Hematopoietic multipotent progenitor cell treated with erythropoietin and hydrocortisone succinate and interleukin-3 and kit ligand, for 8 days (in vitro differentiated cells): Measurements from ENCODE around the gene CATSPERZ.

Experiments
- DNase-seq: peaks from one replicate; pipeline ENCODE4 v3.0.0-alpha.2; 2015

CATSPERZ gene, protein sequence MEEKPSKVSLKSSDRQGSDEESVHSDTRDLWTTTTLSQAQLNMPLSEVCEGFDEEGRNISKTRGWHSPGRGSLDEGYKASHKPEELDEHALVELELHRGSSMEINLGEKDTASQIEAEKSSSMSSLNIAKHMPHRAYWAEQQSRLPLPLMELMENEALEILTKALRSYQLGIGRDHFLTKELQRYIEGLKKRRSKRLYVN

DNA sequence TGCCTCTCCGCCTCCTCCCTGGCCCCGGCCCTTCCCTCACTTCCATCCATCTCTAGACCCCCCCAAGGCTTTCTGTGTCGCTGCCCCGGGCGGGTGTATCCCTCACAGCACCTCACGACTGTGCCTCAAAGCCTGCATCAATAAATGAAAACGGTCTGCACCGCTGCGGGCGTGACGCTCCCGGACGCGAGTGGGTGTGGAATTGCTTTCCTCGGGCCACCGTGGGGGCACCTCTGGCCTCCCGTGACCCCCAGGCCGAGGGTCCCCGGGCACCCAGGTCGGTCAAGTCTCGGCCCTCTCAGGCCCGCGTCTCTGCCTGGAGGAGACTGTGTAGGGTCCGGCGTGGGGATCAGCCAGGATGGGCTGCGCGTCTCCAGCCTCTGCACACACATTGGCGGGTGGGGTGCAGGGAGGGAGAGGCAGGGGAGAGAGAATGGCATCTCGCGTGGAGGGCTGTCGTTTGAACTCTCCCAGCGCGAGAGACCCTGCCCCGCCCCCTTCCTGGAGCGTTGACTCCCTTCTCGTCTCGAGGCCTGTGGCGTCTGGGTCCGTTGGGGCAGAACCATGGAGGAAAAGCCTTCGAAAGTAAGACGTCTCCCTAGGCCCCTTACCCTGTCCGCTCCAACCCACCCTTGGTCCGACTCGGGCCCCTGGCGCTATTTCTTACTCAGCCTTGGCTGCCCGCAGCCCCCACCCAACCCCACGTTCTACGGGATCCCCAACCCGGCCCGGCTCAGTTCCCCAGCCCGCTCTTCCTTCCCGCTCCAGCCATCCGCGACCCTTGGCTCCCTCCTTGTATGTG is at the start of gene CATSPERZ:
Gene CATSPERZ, plus strand, starts transcription at position 512 of the 802 bp plus-strand sequence. Its CDS starts 53 bp downstream, at position 565.
- DNase-seq = no peak

DNA sequence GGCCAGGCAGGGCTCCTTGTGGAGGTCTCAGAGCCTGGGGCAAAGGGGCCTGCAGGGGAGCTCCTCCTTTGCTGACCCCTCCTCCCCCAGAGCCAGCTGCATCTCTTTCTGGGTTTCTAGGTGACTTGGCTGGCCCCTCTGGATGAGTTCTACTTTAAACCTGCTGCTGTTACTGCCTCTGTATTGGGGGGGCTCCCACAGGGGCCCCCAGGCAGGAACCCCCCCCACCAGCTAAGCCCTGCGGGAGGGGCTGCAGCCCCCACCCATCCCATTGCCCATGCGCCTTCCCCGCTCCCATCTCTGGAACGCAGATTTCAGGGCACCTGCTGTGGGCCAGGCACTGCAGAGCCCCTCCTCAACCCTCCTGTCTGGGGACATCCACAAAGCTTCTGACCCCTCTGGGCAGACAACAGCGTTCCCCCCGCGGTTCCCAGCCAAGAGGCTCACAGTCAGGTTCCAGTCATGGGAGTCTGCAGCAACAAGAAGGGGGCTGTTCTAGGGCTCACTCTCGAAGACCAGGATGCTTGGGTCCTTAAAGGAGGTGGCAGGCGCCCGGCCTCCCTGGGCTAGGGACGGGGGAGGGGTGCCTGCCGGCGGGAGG is 49.6 kb upstream of the CATSPERZ start:
- DNase-seq = no peak

DNA sequence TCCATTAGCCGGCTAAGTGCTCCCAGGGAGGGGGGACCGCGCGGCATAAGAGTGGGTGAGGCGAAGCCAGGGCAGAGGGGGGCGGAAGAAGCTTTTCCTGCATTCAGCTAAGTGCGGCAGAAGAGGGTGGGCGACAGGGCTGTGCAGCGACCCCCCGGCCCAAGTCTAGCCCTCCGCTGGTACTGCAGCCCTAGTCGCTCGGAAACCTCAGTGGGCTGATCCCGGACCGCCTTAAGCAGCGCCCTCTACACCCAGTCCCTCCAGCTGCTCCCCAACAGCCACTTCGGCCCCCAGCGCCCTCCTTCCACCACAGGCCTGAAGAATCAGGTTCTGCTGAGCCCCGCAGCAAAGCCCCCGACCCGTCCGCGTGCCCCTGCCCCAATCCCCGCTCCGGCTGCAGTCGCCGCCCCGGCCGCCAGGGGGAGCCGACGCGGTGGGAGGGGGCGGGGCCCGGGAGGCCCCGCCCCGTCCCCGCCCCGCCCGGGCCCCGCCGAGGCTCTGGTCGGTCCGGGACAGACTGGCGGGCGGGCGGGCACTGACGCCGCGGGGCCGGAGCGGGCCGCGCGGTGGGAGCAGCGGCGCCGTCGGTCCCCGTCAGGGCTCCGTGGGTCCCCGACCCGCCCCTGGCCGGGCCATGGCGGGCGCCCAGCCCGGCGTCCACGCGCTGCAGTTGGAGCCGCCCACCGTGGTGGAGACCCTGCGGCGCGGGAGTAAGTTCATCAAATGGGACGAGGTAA is 49.0 kb upstream of the CATSPERZ start, which contains the start of gene PLCB3:
Gene PLCB3, plus strand, starts transcription at position 515 of the 737 bp plus-strand sequence. Its CDS starts 120 bp downstream, at position 635.
- DNase-seq = peak; percentile 48

DNA sequence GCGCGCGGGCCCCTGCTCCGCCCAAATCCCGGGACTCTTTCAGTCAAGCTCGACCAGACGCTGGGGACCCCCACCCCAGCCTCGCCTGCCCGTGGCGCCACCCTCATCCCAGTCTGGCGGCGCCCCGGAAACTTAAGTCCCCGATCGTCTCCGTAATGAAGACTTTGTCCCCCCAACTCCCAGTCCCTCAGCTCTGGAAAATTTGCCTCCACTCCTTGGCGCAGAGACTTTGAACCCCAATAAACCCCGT is 48.5 kb upstream of the CATSPERZ start:
- DNase-seq = no peak

DNA sequence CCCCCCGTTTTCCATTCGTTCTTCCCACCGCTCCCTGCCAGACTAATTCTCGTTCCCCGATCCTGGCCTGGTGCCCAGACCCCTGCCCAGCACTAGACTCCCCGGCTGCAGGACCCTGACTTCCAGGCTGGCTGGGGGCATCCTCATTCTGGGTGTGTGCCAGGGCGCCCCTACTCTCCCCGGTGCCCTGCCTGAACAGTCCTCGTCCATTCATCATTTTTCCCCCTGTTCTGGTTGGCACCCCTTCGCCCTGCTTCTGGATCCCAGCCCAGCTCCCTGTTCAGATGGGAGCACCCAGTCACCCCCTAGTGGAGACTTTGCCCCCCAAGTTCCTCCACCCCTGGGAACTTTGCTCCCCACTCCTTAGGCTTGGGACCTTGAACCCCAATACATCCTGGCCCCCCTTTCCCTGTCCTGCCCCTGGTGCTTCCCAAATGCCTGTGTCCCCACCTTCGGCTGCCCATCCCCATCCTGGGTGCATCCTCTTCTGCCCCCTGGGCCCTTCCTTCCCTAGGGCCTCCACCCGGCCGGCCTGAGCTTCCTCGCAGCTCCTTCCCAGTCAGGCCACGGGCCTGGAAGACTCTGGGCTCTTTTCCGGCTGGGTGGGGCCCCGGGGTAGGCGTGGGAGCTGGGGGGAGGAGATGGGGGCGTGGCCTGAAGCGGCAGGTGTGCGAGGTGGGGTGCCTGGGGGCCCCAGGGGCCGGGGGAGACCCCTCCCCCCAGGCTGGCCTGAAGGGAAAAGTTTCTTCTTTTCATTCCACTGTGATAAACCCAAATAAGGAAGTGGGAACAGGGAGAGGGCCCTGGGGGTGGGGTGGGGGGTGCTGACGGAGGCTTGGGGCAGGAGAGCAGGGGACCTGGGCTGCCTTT is 47.9 kb upstream of the CATSPERZ start:
- peak; percentile 55 for DNase-seq

DNA sequence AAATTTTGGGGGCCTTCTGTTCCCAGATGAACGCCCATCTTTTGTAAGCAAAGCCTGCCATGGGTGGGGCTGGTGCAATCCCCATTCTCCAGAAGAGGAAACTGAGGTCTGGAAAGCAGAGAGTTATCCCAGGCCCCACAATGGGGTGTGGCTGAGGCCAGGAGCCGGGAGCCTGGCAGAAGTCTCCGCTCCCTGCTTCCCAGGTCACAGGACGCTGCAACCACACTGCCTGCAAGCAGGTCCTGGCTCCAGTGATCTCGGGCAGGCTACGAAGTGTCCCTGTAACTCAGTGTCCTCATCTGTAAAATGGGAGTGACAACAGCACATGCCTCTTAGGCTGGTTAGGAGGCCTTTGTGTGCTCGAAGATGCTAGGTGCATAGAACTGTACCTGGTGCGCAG is 47.1 kb upstream of the CATSPERZ start:
- DNase-seq = no peak

DNA sequence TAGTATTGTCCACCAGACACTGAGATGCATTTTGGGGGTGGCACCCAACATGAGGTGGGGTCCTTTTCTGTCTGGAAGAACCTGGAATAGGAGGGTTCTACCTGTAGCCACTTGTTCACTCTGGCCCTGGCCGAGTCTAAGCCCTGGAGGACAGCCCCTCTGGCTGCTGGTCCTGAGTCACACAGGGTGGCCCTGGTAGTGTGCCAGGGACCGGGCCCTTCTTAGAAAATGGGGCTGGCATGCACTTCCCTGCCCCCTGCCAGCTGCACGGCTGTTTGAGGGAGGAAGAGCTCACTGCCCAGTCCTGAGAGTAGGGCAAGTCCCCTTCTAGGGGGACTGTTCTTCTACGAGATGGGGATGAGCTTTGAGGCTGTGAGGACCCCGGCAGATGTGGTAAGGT is 46.7 kb upstream of the CATSPERZ start:
- peak; percentile 67 for DNase-seq

DNA sequence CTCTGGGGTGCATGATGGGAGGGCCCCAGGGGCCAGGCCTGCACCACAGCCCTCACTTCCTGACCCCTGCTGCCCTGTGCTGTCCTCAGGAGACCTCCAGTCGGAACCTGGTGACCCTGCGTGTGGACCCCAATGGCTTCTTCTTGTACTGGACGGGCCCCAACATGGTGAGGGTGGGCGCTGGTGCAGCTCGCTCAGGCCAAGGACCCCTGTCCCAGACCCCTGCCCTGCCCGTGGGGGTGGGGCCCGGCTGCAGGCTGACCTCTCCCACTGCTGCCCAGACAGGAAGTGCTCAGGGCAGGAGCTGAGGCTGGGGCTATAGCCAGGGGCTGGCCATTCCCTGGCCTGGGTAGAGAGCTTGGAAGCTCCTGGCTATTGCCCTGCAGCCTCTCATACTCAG is 45.8 kb upstream of the CATSPERZ start:
- DNase-seq = no peak

DNA sequence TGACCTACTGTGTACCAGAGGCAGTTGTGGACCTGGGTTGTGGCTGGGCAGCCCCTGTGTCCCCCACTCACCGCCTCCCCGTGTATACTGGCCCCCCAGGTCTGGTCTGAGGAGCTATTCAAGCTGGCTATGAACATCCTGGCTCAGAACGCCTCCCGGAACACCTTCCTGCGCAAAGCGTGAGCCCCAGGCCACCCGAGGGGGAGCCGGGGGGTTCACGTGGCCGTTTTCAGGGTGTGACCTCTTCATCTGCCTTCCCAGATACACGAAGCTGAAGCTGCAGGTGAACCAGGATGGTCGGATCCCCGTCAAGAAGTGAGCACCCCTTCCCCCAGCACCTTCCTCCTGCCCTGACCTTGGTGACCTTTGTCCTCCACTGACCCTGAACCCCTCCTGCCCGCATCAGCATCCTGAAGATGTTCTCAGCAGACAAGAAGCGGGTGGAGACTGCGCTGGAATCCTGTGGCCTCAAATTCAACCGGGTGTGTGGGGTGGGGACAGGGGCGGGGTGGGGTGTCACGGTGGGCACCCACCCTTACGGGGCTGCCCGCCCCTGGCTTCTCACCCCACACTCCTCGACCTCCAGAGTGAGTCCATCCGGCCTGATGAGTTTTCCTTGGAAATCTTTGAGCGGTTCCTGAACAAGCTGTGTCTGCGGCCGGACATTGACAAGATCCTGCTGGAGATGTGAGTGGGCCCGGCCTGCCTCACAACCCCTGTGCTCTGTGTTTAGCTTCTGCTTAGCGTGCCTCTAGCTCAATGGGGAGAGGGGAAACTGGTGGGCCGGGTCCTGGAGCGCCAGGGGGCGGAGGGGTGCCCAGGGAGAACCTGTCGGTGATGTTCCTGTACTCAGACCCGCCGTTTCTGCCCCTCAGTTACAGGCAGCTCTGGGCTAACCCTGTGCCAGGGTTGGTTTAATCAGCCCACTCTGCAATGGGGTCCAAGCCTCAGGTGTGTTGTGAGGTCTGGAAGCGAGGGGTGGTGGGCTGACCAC is 44.7 kb upstream of the CATSPERZ start:
- no peak for DNase-seq

DNA sequence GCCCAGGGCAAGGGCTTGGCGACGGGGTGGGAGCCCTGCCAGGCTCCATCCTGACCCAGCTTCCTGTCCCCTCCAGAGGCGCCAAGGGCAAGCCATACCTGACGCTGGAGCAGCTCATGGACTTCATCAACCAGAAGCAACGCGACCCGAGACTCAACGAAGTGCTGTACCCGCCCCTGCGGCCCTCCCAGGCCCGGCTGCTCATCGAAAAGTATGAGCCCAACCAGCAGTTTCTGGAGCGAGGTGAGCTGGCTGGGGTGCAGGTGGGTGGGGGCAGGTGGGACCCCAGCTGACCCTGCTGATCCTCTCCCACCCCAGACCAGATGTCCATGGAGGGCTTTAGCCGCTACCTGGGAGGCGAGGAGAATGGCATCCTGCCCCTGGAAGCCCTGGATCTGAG is 43.9 kb upstream of the CATSPERZ start:
- DNase-seq = no peak

DNA sequence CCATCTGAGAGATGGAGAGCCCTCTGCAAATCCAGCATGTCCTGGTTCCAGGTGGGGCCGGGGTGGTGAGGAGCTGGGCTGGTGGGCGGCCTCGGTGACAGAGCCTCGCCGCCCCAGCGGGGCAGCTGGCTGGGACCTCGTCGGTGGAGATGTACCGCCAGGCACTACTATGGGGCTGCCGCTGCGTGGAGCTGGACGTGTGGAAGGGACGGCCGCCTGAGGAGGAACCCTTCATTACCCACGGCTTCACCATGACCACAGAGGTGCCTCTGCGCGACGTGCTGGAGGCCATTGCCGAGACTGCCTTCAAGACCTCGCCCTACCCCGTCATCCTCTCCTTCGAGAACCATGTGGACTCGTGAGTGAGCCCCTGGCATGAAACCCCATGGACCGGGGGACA is 41.8 kb upstream of the CATSPERZ start:
- no peak for DNase-seq

DNA sequence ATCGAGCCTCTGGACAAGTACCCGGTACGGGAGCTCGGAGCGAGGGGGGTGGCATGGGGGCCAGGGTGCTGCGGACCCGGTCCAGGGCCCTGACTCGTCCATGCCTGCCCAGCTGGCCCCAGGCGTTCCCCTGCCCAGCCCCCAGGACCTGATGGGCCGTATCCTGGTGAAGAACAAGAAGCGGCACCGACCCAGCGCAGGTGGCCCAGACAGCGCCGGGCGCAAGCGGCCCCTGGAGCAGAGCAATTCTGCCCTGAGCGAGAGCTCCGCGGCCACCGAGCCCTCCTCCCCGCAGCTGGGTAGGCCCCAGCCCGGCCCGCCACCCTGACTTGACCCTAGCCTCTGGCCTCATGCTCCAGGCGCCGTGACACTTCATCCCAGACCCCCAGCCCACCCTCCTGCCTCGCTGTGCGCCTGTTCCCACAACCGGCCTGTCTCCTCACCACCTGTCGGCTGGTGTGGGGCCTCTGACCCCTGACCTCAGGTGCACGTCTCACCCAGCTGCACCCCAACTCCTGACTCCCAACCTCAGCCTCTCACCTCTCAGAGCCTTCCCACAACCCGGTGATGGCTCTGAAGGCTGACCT is 41.1 kb upstream of the CATSPERZ start:
- no peak for DNase-seq

DNA sequence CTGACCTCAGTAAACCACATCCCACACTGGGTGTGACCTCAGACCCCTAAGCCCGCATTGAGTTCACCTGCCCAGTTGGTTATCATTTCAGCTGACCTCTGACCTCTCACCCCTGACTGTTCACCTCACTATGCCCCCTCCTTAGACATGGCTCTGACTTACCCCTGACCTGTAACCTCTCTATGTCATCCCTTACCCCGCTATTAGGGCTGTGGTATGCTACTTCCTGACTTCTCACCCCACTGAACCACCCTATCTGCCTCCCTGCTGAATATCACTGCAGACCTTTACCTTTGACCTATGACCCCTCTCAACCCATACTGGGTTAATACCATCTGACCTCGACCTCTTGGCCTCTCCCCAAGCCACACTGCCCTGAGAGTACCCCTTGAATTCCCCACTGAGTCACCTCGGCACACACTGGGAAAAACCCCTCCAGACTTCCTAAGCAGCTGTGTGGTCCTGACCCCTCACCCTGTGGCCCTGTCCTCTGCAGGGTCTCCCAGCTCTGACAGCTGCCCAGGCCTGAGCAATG is 40.6 kb upstream of the CATSPERZ start:
- no peak for DNase-seq

DNA sequence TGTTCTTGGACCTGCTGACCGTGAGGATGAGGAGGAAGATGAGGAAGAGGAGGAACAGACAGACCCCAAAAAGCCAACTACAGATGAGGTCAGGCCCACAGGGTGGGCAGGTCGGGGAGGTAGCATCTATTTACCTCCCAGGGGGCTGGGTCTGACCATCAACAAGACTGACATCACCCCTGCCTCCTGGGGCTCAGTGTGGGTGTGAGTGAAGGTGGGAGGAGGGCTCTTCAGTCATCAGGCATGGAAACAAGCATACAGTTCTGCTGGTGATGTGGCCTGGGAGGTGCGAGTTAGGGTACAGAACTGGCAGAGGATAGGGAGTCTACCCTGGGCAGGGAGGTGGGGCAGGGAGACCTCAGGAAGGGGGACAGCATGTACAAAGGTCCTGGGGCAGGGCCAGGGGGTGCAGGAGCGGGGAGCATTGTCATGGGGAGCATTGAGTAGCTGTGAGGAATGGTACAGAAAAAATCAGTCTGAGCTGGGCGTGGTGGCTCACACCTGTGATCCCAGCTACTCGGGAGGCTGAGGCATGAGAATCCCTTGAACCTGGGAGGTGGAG is 39.9 kb upstream of the CATSPERZ start:
- DNase-seq = no peak

DNA sequence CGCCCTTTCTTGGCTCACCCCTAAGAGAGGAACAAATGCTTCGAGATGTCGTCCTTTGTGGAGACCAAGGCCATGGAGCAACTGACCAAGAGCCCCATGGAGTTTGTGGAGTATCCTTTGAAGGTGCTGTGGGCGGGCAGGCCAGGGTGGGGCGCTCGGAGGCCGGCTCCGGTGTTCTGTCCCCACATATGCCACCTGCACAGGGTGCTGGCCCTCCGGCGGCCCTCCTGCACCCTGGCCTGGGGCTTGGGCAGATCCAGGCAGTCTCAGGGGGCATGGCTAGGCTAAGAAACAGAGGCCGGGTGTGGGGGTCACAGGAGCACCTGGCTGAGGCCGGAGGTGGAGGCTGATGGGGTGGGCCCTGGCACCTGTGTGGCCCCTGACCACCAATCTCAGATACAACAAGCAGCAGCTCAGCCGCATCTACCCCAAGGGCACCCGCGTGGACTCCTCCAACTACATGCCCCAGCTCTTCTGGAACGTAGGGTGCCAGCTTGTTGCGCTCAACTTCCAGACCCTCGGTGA is 38.5 kb upstream of the CATSPERZ start:
- DNase-seq = no peak

DNA sequence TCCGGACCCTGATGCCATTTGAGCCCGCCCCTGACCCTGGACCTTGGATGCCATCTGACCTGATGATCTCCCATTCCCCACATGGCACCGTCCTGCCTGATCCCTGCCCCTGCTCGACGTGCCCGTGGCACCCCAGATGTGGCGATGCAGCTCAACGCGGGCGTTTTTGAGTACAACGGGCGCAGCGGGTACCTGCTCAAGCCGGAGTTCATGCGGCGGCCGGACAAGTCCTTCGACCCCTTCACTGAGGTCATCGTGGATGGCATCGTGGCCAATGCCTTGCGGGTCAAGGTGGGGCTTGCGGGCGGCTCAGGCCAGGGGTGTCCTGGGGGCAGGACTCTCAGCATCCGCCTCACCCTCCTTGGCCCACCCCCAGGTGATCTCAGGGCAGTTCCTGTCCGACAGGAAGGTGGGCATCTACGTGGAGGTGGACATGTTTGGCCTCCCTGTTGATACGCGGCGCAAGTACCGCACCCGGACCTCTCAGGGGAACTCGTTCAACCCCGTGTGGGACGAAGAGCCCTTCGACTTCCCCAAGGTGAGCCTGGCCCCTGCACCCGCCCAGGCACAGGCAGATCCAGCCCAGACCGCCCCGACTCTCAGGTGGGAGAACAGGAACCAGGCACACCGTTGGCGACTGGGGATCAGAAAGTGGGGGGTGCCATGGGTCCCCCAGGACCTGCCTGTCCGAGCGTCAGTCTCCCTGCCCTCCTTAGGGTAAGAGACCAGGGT is 37.7 kb upstream of the CATSPERZ start:
- DNase-seq = no peak

DNA sequence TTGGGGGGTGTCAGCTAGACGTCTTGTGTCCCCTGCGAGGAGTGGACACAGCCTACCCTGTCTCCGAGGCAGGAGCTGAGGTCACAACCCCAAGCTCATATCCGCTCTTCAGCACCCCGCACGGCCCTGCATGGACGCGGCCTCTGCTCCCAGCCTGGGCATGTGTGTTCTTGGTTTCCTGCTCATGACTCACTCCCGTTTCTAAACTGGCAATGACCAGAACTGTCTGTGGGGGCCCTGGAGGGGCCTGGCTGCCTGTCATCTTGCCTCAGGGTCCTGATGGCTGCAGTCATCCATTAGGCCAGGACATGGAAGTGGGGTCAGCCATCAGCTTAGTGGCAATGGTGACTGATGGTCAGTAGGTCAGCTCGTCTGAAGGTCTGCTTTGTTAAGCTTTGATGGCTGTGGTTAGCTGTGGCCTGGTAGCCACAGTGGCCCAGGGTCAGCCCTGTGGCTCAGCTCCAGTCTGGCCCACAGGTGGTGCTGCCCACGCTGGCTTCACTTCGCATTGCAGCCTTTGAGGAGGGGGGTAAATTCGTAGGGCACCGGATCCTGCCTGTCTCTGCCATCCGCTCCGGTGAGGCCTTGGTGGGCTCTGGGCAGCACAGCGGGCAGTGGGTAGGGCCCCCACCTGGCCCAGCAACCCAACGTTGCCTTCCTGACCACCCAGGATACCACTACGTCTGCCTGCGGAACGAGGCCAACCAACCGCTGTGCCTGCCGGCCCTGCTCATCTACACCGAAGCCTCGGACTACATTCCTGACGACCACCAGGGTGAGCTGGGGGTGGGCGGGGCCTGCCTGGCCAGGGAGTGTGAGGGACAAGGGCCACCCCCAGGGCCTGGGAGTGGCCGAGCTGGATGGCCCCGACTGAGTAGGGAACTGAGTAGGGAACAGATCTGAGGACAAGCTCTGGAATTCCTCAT is 36.9 kb upstream of the CATSPERZ start:
- DNase-seq = no peak

DNA sequence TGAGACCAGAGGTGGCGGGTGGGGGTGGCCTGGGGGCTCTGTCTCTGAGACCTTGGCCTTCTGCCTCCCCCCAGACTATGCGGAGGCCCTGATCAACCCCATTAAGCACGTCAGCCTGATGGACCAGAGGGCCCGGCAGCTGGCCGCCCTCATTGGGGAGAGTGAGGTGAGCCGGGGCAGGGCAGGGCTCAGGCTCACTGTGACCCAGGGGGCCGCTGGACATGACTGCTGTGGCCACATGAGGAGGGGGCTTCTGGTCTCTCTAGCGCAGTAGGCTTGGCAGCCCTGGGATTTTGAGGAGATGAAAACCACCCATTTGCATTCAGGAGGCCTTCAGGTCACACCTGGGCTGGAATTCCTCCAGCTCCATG is 36.2 kb upstream of the CATSPERZ start:
- no peak for DNase-seq
